Measurements from ENCODE around the gene MICAL2. TPM values are rescaled to one million over a fixed set of nuclear protein-coding genes. Genes with fewer than 3 reads are reported as not detected.

MICAL2 gene
- total RNA-seq, 2 donors from 2014 or later: 1.5 to 1.9 TPM

- Mint-ChIP-seq H3K9me3 (no peaks in the 10 kb centered on the region), H3K36me3 (ENCODE audit: low read depth) (no peaks in the 10 kb centered on the region), H3K27me3 (ENCODE audit: insufficient read depth) (peaks cover 22% of the 10 kb centered on the region), H3K4me3 (no peak overlapping the region), H3K27ac (no peak overlapping the region), H3K4me1 (peaks cover 16% of the 10 kb centered on the region)
- no peak for DNase-seq
- no peak overlapping the region for H3K9ac ChIP-seq (ENCODE audit: extremely low read depth, low read length, poor library complexity, severe bottlenecking)
- TF ChIP-seq CTCF (conservative IDR thresholded peaks at IDR 0.05): no peak
- WGBS, 2 experiments (ENCODE audit: insufficient coverage in 1 of 2, insufficient read length in 1 of 2): 93 to 97% methylated on average over 4 to 6 of the region's 6 CpGs
- no peak overlapping the region for H3K4me3 ChIP-seq (ENCODE audit: low read length)
- H3K4me1 ChIP-seq (ENCODE audit: control insufficient read depth, insufficient read depth, low read length): peaks cover 14% of the 10 kb centered on the region
- H3K27me3 ChIP-seq (ENCODE audit: control insufficient read depth, insufficient read depth, low read length, poor library complexity, severe bottlenecking): peaks cover 18% of the 10 kb centered on the region
- no peak overlapping the region for H3K27ac ChIP-seq (ENCODE audit: low read depth, low read length)
- H3K36me3 ChIP-seq (ENCODE audit: control insufficient read depth, insufficient read depth, low read length): no peaks in the 10 kb centered on the region
- H3K9me3 ChIP-seq (ENCODE audit: control insufficient read depth, low read length): no peaks in the 10 kb centered on the region
Measured at GRCh38 chr11:12154871-12155668, 44.7 kb downstream of the MICAL2 start.

DNA sequence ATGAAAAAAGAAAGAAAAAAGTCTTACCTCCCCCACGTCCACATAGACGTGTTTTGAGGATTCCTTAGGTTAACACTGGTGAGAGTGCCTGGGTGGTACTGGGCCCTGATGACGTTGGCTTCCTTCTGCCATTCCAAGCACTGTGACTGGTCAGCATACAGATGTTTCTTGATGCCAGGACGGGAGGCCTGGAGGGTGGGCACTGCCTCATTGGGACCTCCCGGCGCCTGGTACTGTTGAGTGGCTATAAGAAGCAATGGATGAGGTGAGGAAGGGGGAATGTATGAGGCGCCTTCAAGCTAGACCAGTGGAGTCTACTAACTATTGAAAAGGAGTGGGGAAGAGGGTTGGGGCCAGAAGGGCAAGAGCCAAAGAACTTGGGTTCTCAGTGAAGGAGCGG is 45.3 kb downstream of the MICAL2 start:
- no peak overlapping the region for H3K9ac ChIP-seq (ENCODE audit: extremely low read depth, low read length, poor library complexity, severe bottlenecking)
- Mint-ChIP-seq H3K4me3 (no peak overlapping the region), H3K4me1 (peaks cover 19% of the 10 kb centered on the region), H3K27ac (no peak overlapping the region), H3K27me3 (ENCODE audit: insufficient read depth) (peaks cover 27% of the 10 kb centered on the region), H3K36me3 (ENCODE audit: low read depth) (no peaks in the 10 kb centered on the region), H3K9me3 (no peaks in the 10 kb centered on the region)
- H3K9me3 ChIP-seq (ENCODE audit: control insufficient read depth, low read length): no peaks in the 10 kb centered on the region
- H3K27ac ChIP-seq (ENCODE audit: low read depth, low read length): no peak overlapping the region
- H3K36me3 ChIP-seq (ENCODE audit: control insufficient read depth, insufficient read depth, low read length): no peaks in the 10 kb centered on the region
- H3K4me1 ChIP-seq (ENCODE audit: control insufficient read depth, insufficient read depth, low read length): peaks cover 14% of the 10 kb centered on the region
- no peak overlapping the region for H3K4me3 ChIP-seq (ENCODE audit: low read length)
- TF ChIP-seq CTCF (conservative IDR thresholded peaks at IDR 0.05): no peak
- DNase-seq: no peak
- H3K27me3 ChIP-seq (ENCODE audit: control insufficient read depth, insufficient read depth, low read length, poor library complexity, severe bottlenecking): peaks cover 18% of the 10 kb centered on the region
- 95 to 98% methylated on average over 6 to 8 of the region's 8 CpGs for WGBS, 2 experiments (ENCODE audit: insufficient coverage in 1 of 2, insufficient read length in 1 of 2)

DNA sequence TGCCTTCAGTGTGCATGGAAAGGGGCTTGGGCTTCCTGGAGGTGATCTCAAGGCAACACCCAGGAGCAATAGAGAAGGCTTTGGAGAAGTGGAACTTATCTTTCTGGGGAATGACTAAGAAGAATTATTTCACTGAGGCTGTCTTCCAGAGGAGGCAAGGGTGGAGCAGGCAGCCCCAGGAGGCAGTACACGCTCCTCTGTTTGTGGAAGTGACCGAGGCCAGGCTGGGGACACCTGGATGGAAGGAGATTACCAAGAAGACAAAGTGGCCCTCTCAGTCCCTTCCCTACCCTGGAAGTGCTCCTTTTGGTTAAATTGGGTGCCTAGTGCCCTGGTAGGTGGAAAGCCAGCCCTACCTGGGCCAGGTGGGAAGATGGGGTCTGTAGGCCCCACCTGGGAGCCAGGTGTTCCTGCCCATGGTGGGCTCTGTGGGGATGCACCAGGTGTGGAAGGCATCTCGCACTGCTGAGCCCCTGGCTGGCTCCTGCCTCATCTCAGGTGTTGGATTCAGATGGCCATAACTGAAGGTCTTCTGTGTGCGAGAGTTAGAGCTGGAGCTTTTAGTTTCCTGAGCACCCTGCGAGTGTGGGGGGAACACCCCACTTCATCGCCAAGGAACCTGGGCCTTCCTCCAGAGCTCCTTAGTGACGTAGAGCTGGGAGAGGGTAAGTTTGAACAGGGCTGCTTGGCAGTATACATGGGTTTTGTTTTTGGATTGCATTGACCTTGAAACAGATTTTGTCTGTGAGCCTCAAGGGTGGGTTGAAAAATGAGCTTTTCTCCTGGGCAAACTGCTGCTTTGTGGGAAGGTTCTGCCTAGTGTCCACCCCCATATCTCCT is 46.1 kb downstream of the MICAL2 start:
- Mint-ChIP-seq H3K9me3 (no peaks in the 10 kb centered on the region), H3K27me3 (ENCODE audit: insufficient read depth) (peaks cover 28% of the 10 kb centered on the region), H3K27ac (no peak overlapping the region), H3K4me1 (peaks cover 21% of the 10 kb centered on the region), H3K4me3 (no peak overlapping the region), H3K36me3 (ENCODE audit: low read depth) (no peaks in the 10 kb centered on the region)
- H3K4me1 ChIP-seq (ENCODE audit: control insufficient read depth, insufficient read depth, low read length): peaks cover 14% of the 10 kb centered on the region
- no peak for TF ChIP-seq CTCF (conservative IDR thresholded peaks at IDR 0.05)
- H3K9ac ChIP-seq (ENCODE audit: extremely low read depth, low read length, poor library complexity, severe bottlenecking): no peak overlapping the region
- WGBS, 2 experiments (ENCODE audit: insufficient coverage in 1 of 2, insufficient read length in 1 of 2): 97 to 98% methylated on average over 5 to 7 of the region's 7 CpGs
- H3K9me3 ChIP-seq (ENCODE audit: control insufficient read depth, low read length): no peaks in the 10 kb centered on the region
- peak; percentile 15 for DNase-seq
- peaks cover 18% of the 10 kb centered on the region for H3K27me3 ChIP-seq (ENCODE audit: control insufficient read depth, insufficient read depth, low read length, poor library complexity, severe bottlenecking)
- H3K4me3 ChIP-seq (ENCODE audit: low read length): no peak overlapping the region
- H3K27ac ChIP-seq (ENCODE audit: low read depth, low read length): no peak overlapping the region
- no peaks in the 10 kb centered on the region for H3K36me3 ChIP-seq (ENCODE audit: control insufficient read depth, insufficient read depth, low read length)
